Measurements from ENCODE around the gene ULK4.
"Not testable (repeated sequence)": the region's sequence is repeated elsewhere in the genome, so short reads cannot be mapped to it uniquely, and the experiment has no call there.

Gene ULK4

DNA sequence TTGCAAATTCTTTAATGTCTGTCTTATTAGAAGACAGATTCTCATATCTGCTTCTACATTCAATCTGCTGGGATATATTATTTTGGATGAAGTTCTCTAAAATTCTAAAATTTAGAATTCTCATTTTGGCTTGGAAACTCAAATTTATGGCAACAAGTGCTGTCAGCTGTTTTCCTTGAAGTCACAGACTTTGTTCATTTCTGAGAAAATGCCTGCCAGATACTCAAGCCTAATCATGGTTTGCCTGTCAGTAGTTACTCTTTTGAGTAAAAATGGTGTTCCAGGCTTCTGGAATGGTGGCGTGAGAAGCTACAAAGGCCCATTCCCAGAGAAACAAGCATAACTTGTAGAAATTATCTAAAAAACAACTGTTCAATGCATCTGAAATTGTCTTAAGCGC is 646.8 kb downstream of the ULK4 start:
- no peak for DNase-seq (ENCODE audit: low read depth in 2 of 2)

DNA sequence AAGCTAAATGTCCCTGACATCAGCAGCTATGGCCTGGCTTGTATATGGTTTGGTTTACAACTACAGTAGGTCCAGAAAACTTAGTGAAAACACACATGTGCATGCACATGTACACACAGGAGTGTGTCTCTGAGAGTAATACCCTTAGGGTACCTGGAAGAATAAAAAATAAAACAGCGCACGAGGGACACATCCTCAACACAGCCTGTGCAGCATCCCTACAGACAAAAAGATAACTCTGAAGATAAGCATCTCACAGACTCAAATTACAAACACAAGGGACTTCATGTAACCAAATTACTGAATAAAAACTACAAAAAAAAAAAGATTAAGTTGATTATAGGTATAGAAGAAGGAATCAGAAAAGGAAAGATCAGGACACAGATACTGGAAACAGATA is 653.8 kb downstream of the ULK4 start:
- DNase-seq (ENCODE audit: low read depth in 2 of 2), result no peak

GRCh38 chr3:41307065-41307464 is 654.8 kb downstream of the ULK4 start:
- no peak for DNase-seq (ENCODE audit: low read depth in 2 of 2)

- no peak for DNase-seq (ENCODE audit: low read depth in 2 of 2)
Observed at GRCh38 chr3:41304593-41304992, 657.3 kb downstream of the ULK4 start.

GRCh38 chr3:41302295-41302694 is 659.6 kb downstream of the ULK4 start:
- DNase-seq (ENCODE audit: low read depth in 2 of 2), result no peak

GRCh38 chr3:41301548-41301947 is 660.4 kb downstream of the ULK4 start:
- no peak for DNase-seq (ENCODE audit: low read depth in 2 of 2)

GRCh38 chr3:41299036-41299435 is 662.9 kb downstream of the ULK4 start:
- DNase-seq (ENCODE audit: low read depth in 2 of 2), result no peak

- DNase-seq (ENCODE audit: low read depth in 2 of 2), result no peak
Observed at GRCh38 chr3:41297750-41298149, 664.2 kb downstream of the ULK4 start.

DNA sequence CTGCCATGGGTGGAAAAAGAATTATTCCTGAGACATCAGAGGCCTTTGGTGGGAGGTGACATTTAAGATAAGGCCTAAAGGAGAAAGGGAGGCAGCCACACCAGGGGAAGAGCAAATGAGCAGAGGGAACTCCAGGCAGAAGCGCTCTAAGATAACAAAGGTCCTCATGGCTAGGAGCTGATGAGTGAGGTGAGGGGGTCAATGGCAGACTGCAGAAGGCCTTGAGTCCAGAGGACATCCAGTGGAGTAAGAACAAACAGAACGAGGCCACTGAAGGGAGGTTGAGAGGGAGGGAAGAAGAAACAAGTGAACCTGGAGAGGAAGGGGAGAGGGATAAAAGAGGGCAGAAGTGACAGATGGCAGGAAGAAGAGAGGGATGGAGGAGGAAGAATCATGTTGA is 665.3 kb downstream of the ULK4 start:
- DNase-seq (ENCODE audit: low read depth in 2 of 2), result no peak

- DNase-seq (ENCODE audit: low read depth in 2 of 2), result no peak
Observed at GRCh38 chr3:41295740-41296139, 666.2 kb downstream of the ULK4 start.

GRCh38 chr3:41293169-41293681 is 668.7 kb downstream of the ULK4 start:
- DNase-seq (ENCODE audit: low read depth in 2 of 2), result no peak

DNA sequence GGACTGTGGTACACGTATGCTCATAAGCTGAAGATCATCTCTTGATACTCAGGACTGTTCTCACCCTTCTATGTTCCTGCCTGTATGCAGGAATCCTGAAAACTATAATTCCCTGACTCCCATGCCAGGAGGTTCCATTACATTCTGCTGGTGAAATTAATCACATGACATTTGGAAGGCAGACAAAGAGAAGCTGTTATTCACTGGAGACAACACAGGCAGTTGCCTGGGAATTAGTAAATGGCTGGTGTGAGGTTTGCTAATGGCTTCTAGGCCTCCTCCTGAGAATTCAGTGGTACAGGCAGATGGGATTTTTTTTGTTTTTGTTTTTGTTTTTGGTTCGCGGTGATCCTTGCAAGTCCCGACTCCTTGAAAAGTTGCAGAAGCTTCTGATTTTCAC is 671.2 kb downstream of the ULK4 start:
- DNase-seq (ENCODE audit: low read depth in 2 of 2), result no peak

GRCh38 chr3:41290306-41290705 is 671.6 kb downstream of the ULK4 start:
- DNase-seq (ENCODE audit: low read depth in 2 of 2), result no peak

GRCh38 chr3:41288785-41289184 is 673.1 kb downstream of the ULK4 start:
- no peak for DNase-seq (ENCODE audit: low read depth in 2 of 2)

GRCh38 chr3:41286305-41286704 is 675.6 kb downstream of the ULK4 start:
- DNase-seq (ENCODE audit: low read depth in 2 of 2), result no peak

- not testable (repeated sequence) for DNase-seq (ENCODE audit: low read depth in 2 of 2)
Observed at GRCh38 chr3:41284934-41285333, 677.0 kb downstream of the ULK4 start.

- no peak for DNase-seq (ENCODE audit: low read depth in 2 of 2)
Observed at GRCh38 chr3:41277790-41278465, 684.0 kb downstream of the ULK4 start.

- DNase-seq (ENCODE audit: low read depth in 2 of 2), result no peak
Observed at GRCh38 chr3:41276191-41276590, 685.7 kb downstream of the ULK4 start.

DNA sequence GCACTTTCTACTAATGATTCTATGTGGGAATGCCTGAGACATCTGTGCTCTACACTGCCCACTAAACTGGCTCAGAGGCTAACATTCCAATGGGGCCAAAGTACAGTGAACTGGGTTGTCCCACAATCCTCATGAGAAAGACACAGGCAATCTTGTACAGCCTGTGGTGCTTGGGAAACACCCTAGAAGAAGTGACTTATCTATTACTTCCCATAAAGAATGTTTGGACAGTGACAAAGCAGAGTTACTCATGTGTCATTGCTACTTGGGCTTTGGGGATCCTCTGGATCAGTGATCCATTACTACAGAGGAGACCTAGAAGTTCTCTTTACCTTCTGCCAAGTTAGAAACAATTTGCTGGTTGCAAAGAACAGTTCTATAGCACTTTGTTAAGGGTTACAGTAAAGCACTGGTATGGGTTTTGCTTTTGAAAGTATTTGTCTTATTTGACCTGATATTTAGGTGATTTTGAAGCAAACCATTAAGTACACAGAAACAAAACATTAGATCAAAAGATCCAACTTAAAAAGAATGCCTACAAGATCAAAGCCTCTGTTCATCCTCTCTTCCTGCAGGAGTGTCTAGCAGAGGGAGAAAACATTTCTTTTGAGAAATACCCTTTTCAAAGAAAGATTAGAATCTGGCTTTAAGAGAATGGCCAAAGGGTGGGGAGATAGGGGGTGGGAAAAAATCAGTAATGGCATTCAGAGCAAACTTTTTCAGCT is 686.8 kb downstream of the ULK4 start:
- no peak for DNase-seq (ENCODE audit: low read depth in 2 of 2)

DNA sequence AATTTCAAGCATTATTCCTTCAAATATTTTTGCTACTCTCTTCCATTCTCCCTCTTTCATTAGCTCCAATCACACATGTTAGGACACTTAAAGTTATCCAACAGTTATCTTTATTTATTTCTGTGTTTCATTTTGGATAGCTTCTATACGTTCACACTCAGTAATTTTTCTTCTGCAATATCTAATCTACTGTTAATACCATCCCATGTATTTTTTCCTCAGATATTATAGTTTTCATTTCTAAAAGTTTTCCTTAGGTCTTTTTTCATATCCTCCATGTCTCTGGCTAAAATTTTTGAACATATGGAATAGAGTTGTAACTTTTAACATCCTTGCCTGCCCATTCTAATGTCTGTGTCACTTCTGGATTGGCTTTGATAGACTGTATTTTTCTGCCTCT is 689.2 kb downstream of the ULK4 start:
- no peak for DNase-seq (ENCODE audit: low read depth in 2 of 2)

DNA sequence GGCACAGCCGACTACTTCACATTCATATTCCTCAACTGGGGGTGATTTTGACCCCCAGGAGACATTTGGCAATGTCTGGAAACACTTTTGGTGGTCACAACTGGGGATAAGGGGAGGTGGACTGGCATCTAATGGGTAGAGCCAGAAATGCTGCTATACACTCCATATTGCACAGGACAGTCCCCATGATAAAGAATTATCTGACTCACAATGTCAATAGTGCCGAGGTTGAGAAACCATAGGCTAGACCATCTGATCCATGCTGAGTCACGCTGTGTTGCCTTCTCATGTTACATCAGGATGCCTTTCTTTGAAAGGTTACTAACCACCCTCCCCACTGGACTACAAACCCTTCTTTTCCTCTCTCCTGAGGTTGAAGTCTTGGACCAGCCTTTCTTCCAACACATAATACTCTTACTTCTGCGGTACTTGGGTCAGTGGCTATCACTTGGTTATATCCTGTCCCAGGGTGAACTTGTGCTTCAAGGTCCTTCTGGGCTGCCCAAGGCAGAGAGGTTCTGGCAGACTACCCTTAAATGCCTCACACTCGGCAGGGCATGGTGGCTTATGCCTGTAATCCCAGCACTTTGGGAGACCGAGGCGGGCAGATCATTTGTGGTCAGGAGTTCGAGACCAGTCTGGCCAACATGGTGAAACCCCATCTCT is 693.8 kb downstream of the ULK4 start:
- no peak for DNase-seq (ENCODE audit: low read depth in 2 of 2)

- no peak for DNase-seq (ENCODE audit: low read depth in 2 of 2)
Observed at GRCh38 chr3:41265823-41266273, 696.1 kb downstream of the ULK4 start.
